ENCODE measurements around the gene TAMALIN.

Gene TAMALIN

GRCh38 chr12:52054231-52054832, 47.6 kb downstream of the TAMALIN start:
- TF ChIP-seq RAD21 (IDR thresholded peaks at IDR 0.05; ENCODE audit: low read depth) (no peak), REST (IDR thresholded peaks at IDR 0.05; ENCODE audit: low read depth) (no peak), TAF1 (IDR thresholded peaks at IDR 0.05; ENCODE audit: low read depth) (no peak), YY1 (IDR thresholded peaks at IDR 0.05; ENCODE audit: low read depth) (no peak), TEAD4 (IDR thresholded peaks at IDR 0.05) (no peak), FOXM1 (IDR thresholded peaks at IDR 0.05; ENCODE audit: borderline replicate concordance, low read depth) (no peak), CEBPB (IDR thresholded peaks at IDR 0.05) (no peak), ZBTB7A (IDR thresholded peaks at IDR 0.05; ENCODE audit: low read depth) (no peak), TCF12 (IDR thresholded peaks at IDR 0.05; ENCODE audit: low read depth) (no peak)

- TF ChIP-seq MAX (IDR thresholded peaks at IDR 0.05) = no peak
- TF ChIP-seq EGR1 (IDR thresholded peaks at IDR 0.05) = no peak
- TF ChIP-seq TAF1 (IDR thresholded peaks at IDR 0.05; ENCODE audit: low read depth) = no peak
- TF ChIP-seq, protein P1, sequence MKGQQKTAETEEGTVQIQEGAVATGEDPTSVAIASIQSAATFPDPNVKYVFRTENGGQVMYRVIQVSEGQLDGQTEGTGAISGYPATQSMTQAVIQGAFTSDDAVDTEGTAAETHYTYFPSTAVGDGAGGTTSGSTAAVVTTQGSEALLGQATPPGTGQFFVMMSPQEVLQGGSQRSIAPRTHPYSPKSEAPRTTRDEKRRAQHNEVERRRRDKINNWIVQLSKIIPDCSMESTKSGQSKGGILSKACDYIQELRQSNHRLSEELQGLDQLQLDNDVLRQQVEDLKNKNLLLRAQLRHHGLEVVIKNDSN (IDR thresholded peaks at IDR 0.05) = no peak
Measured at GRCh38 chr12:52054833-52055730, 48.3 kb downstream of the TAMALIN start.

DNA sequence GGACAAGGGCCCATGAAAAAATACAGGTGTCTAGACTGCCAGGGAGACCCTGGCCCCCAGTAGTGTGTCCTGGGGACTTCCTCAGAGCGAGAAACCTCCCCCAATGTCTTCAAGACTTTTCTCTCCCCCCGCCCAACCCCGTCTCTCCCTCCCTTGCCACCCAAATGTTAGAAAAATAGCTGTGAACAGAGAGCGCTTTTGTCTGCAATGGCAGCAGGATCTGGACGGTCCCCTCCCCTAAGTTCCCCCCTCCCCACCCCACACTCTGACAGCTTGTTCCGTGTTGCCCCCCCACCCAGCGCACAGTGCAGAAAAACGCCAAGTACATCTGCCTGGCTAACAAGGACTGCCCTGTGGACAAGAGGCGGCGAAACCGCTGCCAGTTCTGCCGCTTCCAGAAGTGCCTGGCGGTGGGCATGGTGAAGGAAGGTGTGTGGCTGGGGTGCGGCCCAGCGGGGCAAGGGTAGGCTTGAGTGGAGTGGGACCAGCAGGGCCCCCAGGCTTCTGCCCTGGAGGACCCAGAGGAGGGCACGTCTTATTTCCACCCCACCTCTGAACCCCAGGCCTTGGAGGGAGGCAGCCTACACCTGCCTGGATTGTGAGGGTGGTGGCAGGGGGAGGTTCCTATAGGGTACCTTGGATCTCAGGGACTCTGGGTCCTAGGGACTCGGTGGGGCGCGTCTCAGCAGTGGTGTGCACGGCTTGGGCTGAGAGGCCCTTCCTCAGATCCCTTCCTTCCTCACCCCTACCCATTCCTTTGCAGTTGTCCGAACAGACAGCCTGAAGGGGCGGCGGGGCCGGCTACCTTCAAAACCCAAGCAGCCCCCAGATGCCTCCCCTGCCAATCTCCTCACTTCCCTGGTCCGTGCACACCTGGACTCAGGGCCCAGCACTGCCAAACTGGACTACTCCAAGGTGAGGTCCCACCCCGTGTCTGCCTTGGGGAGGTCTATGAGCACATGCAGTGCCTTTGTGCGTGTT, 49.3 kb downstream of the TAMALIN start:
- TF ChIP-seq ZBTB7A (IDR thresholded peaks at IDR 0.05; ENCODE audit: low read depth) (no peak), REST (IDR thresholded peaks at IDR 0.05; ENCODE audit: low read depth) (no peak), TAF1 (IDR thresholded peaks at IDR 0.05; ENCODE audit: low read depth) (no peak), TCF12 (IDR thresholded peaks at IDR 0.05; ENCODE audit: low read depth) (no peak), NFIC (IDR thresholded peaks at IDR 0.05) (no peak), CEBPB (IDR thresholded peaks at IDR 0.05) (no peak)

- TF ChIP-seq ZBTB7A (IDR thresholded peaks at IDR 0.05; ENCODE audit: low read depth) (no peak), EP300 (IDR thresholded peaks at IDR 0.05; ENCODE audit: borderline replicate concordance) (no peak), NFIC (IDR thresholded peaks at IDR 0.05) (no peak), MAX (IDR thresholded peaks at IDR 0.05) (no peak), TAF1 (IDR thresholded peaks at IDR 0.05; ENCODE audit: low read depth) (no peak), CREB1 (IDR thresholded peaks at IDR 0.05; ENCODE audit: low read depth) (no peak), TCF12 (IDR thresholded peaks at IDR 0.05; ENCODE audit: low read depth) (no peak)
Measured at GRCh38 chr12:52056801-52057637, 50.3 kb downstream of the TAMALIN start.
